HEK293 (cell line): Measurements from ENCODE around the gene FEZ2.

ENCODE experiments used
- CTCF ChIA-PET: fragments of 350-600 bp; formaldehyde crosslinking; extraction: SDS; loops from one replicate; lab custom pipeline; 2021; ENCODE audit warnings: antibody characterized with exemption; lab: Yijun Ruan, JAX
- POLR2A ChIA-PET: fragments of 300-600 bp; formaldehyde crosslinking; extraction: SDS; loops from one replicate; lab custom pipeline; 2020; ENCODE audit warnings: antibody characterized with exemption, inconsistent platforms; lab: Yijun Ruan, JAX
- H3K27ac ChIP-seq: fragments of 200-500 bp; sonication (Bioruptor generic); 2 replicates; pipeline ENCODE4 v1.5.1; 2014; ENCODE audit warnings: low read depth, low read length, control low read depth, inconsistent platforms; ENCODE audit errors: extremely low read depth
- H3K36me3 ChIP-seq, 2 experiments: fragments of 200-500 bp in 1 of 2; sonication (Bioruptor generic) in 1 of 2; 1 replicate in 1 of 2; 2 replicates in 1 of 2; pipeline ENCODE4 v1.5.1; 2014 to 2017; ENCODE audit warnings: inconsistent platforms in 2 of 2, low read length in 2 of 2; ENCODE audit not compliant: control insufficient read depth in 2 of 2, insufficient read depth in 1 of 2
- H3K4me1 ChIP-seq: fragments of 200-500 bp; sonication (Bioruptor generic); 2 replicates; pipeline ENCODE4 v1.5.1; 2014; ENCODE audit warnings: mild to moderate bottlenecking, low read length, inconsistent platforms; ENCODE audit not compliant: control insufficient read depth, insufficient read depth
- H3K4me3 ChIP-seq: 2 replicates; pipeline ENCODE4 v1.5.1; 2011; ENCODE audit warnings: low read depth, mild to moderate bottlenecking, control low read depth, low read length, moderate library complexity
- H3K9me3 ChIP-seq: fragments of 200-500 bp; sonication (Bioruptor generic); 2 replicates; pipeline ENCODE4 v1.5.1; 2014; ENCODE audit warnings: low read depth, low read length, inconsistent platforms; ENCODE audit not compliant: control insufficient read depth, insufficient read depth
- EGR2 ChIP-seq: fragments of 450-650 bp; formaldehyde crosslinking; IDR thresholded peaks from 2 replicates; pipeline ENCODE4 v1.5.1; 2016; ENCODE audit warnings: low read depth, missing biosample characterization, missing genetic modification characterization
- ELK4 ChIP-seq: IDR thresholded peaks from 2 replicates; pipeline ENCODE4 v1.6.1; 2011; ENCODE audit warnings: mild to moderate bottlenecking, low read depth, low read length, borderline replicate concordance
- INSM2 ChIP-seq: fragments of 450-650 bp; formaldehyde crosslinking; IDR thresholded peaks from 2 replicates; pipeline ENCODE4 v1.5.1; 2016; ENCODE audit warnings: missing biosample characterization, missing genetic modification characterization
- KLF16 ChIP-seq: fragments of 450-650 bp; formaldehyde crosslinking; IDR thresholded peaks from 2 replicates; pipeline ENCODE4 v1.5.1; 2017; ENCODE audit warnings: missing biosample characterization, missing genetic modification characterization
- KLF8 ChIP-seq: fragments of 450-650 bp; formaldehyde crosslinking; IDR thresholded peaks from 2 replicates; pipeline ENCODE4 v1.5.1; 2016; ENCODE audit warnings: missing biosample characterization, missing genetic modification characterization
- MEIS1 ChIP-seq: sonication (generic); formaldehyde crosslinking; IDR thresholded peaks from 2 replicates; pipeline ENCODE4 v1.8.1; 2022; ENCODE audit warnings: missing genetic modification reagents, mild to moderate bottlenecking, borderline replicate concordance
- SP7 ChIP-seq: fragments of 450-650 bp; formaldehyde crosslinking; IDR thresholded peaks from 2 replicates; pipeline ENCODE4 v1.5.1; 2016; ENCODE audit warnings: missing biosample characterization, missing genetic modification characterization
- WT1 ChIP-seq: fragments of 450-650 bp; formaldehyde crosslinking; IDR thresholded peaks from 2 replicates; pipeline ENCODE4 v1.5.1; 2016; ENCODE audit warnings: missing biosample characterization, missing genetic modification characterization
- ZBTB6 ChIP-seq: fragments of 450-650 bp; formaldehyde crosslinking; IDR thresholded peaks from 2 replicates; pipeline ENCODE4 v1.5.1; 2017; ENCODE audit warnings: missing biosample characterization, missing genetic modification characterization
- ZIC2 ChIP-seq: fragments of 450-650 bp; formaldehyde crosslinking; IDR thresholded peaks from 2 replicates; pipeline ENCODE4 v1.5.1; 2016; ENCODE audit warnings: missing biosample characterization, missing genetic modification characterization
- ZNF221 ChIP-seq: fragments of 450-650 bp; formaldehyde crosslinking; IDR thresholded peaks from 2 replicates; pipeline ENCODE4 v1.5.1; 2017; ENCODE audit warnings: missing biosample characterization, missing genetic modification characterization, borderline replicate concordance
- ZNF404 ChIP-seq: fragments of 450-650 bp; formaldehyde crosslinking; IDR thresholded peaks from 2 replicates; pipeline ENCODE4 v1.5.1; 2017; ENCODE audit warnings: missing biosample characterization, missing genetic modification characterization
- ZNF416 ChIP-seq: fragments of 450-650 bp; formaldehyde crosslinking; IDR thresholded peaks from 2 replicates; pipeline ENCODE4 v1.5.1; 2016; ENCODE audit warnings: missing biosample characterization, missing genetic modification characterization
- ZNF488 ChIP-seq: fragments of 450-650 bp; formaldehyde crosslinking; IDR thresholded peaks from 2 replicates; pipeline ENCODE4 v1.5.1; 2016; ENCODE audit warnings: missing biosample characterization, missing genetic modification characterization
- ZNF544 ChIP-seq: fragments of 450-650 bp; formaldehyde crosslinking; IDR thresholded peaks from 2 replicates; pipeline ENCODE4 v1.5.0; 2017; ENCODE audit warnings: missing biosample characterization, missing genetic modification characterization
- ZNF548 ChIP-seq: fragments of 450-650 bp; formaldehyde crosslinking; IDR thresholded peaks from 2 replicates; pipeline ENCODE4 v1.5.1; 2016; ENCODE audit warnings: missing biosample characterization, missing genetic modification characterization
- ZNF549 ChIP-seq: fragments of 450-650 bp; IDR thresholded peaks from 2 replicates; pipeline ENCODE4 v1.5.1; 2018; ENCODE audit warnings: missing biosample characterization, missing genetic modification characterization, mild to moderate bottlenecking, inconsistent platforms, moderate library complexity
- ZNF560 ChIP-seq: fragments of 450-650 bp; formaldehyde crosslinking; IDR thresholded peaks from 2 replicates; pipeline ENCODE4 v1.5.1; 2017; ENCODE audit warnings: missing biosample characterization, missing genetic modification characterization, borderline replicate concordance
- ZNF670 ChIP-seq: fragments of 450-650 bp; formaldehyde crosslinking; IDR thresholded peaks from 2 replicates; pipeline ENCODE4 v1.5.1; 2016; ENCODE audit warnings: missing biosample characterization, missing genetic modification characterization, low read depth
- TF ChIP-seq, protein P1 (sequence below): fragments of 450-650 bp; formaldehyde crosslinking; IDR thresholded peaks from 2 replicates; pipeline ENCODE4 v1.5.1; 2016; ENCODE audit warnings: missing biosample characterization, missing genetic modification characterization

The FEZ2 gene

GRCh38 chr2:36511858-36512603 is 85.9 kb downstream of the FEZ2 start (continued):
- TF ChIP-seq ZNF404 (tag by site-specific recombination) (no peak), ZIC2 (no peak), MEIS1 (CRISPR knock-in tag) (no peak), ZNF549 (no peak), INSM2 (no peak), WT1 (tag by site-specific recombination) (no peak), EGR2 (tag by site-specific recombination) (no peak)
- TF ChIP-seq, protein P1, sequence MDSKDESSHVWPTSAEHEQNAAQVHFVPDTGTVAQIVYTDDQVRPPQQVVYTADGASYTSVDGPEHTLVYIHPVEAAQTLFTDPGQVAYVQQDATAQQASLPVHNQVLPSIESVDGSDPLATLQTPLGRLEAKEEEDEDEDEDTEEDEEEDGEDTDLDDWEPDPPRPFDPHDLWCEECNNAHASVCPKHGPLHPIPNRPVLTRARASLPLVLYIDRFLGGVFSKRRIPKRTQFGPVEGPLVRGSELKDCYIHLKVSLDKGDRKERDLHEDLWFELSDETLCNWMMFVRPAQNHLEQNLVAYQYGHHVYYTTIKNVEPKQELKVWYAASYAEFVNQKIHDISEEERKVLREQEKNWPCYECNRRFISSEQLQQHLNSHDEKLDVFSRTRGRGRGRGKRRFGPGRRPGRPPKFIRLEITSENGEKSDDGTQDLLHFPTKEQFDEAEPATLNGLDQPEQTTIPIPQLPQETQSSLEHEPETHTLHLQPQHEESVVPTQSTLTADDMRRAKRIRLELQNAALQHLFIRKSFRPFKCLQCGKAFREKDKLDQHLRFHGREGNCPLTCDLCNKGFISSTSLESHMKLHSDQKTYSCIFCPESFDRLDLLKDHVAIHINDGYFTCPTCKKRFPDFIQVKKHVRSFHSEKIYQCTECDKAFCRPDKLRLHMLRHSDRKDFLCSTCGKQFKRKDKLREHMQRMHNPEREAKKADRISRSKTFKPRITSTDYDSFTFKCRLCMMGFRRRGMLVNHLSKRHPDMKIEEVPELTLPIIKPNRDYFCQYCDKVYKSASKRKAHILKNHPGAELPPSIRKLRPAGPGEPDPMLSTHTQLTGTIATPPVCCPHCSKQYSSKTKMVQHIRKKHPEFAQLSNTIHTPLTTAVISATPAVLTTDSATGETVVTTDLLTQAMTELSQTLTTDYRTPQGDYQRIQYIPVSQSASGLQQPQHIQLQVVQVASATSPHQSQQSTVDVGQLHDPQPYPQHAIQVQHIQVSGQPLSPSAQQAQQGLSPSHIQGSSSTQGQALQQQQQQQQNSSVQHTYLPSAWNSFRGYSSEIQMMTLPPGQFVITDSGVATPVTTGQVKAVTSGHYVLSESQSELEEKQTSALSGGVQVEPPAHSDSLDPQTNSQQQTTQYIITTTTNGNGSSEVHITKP (tag by site-specific recombination), result no peak
- TF ChIP-seq, all 188 proteins: peak for 0

- peaks cover 0 to 41% of the 10 kb centered on the region in 2 experiments; a peak in 2 of 3 replicates for H3K36me3 ChIP-seq
- TF ChIP-seq KLF16, result no peak
- TF ChIP-seq MEIS1 (CRISPR knock-in tag), result no peak
- TF ChIP-seq ZNF560 (tag by site-specific recombination), result no peak
- TF ChIP-seq ZNF221 (tag by site-specific recombination), result no peak
- no peak for TF ChIP-seq ZNF544 (tag by site-specific recombination)
- TF ChIP-seq ELK4, result no peak
- no peak for TF ChIP-seq ZNF488 (tag by site-specific recombination)
- TF ChIP-seq ZNF548, result no peak
- TF ChIP-seq ZNF670 (tag by site-specific recombination), result no peak
- no peak for TF ChIP-seq ZNF416 (tag by site-specific recombination)
- TF ChIP-seq KLF8, result no peak
- no peak for TF ChIP-seq SP7 (tag by site-specific recombination)
- no peak for TF ChIP-seq ZBTB6
- TF ChIP-seq, all 188 proteins: peak for 0
- CTCF ChIA-PET, result no interaction called here
- Histone ChIP-seq H3K4me1 (no peaks in the 10 kb centered on the region), H3K4me3 (no peak overlapping the region), H3K27ac (no peak overlapping the region), H3K9me3 (no peaks in the 10 kb centered on the region)
- POLR2A ChIA-PET, result no interaction called here
These were observed 88.9 kb downstream of the FEZ2 start for GRCh38 chr2:36509075-36509474.
